Heart left ventricle (tissue), 13 donors: ENCODE data around the gene RAMP1.

Source experiments
- CTCF ChIP-seq, 12 donors: fragments of 200-600 bp; sonication (generic) in 4 of 12; IDR thresholded peaks; one replicate each; pipeline versions ENCODE4 v1.5.0 to v1.8.0; 2018 to 2022; ENCODE audit warnings: antibody characterized with exemption in 12 of 12, mild to moderate bottlenecking in 5 of 12
- POLR2A ChIP-seq, 2 donors: fragments of 450-650 bp; IDR thresholded peaks; one replicate each; pipeline ENCODE4 v1.6.1; 2017; ENCODE audit warnings: antibody characterized with exemption in 2 of 2, mild to moderate bottlenecking in 2 of 2, moderate library complexity in 2 of 2
- donor health status: ischemic (EF 13 %, LVEDD 7.1; RV severe dilation, severe dysfunction).
- donor health status: DM: no; HTN: yes; CAD: no.
- donor health status: DM: no; HTN: no; CAD: no.
- donor health status: ischemic (EF 25% LVEDD 6.9; RV normal size, moderate dysfunction).
- donor health status: ischemic (EF 25% LVEDD 5.7; RV mildly dilated, moderate dysfunction).
- donor health status: ischemic (EF 35%, LVEDD 5.7; RV mildly dilated, moderate dysfunction).
- donor health status: nonischemic (EF 11% LVEDD 7.7; RV severe dilation, severe dysfunction).
- donor health status: DM: yes; HTN: yes; CAD: no.
- donor health status: PGD.
- donor health status: ischemic (EF 29% LVEDD 5.4; RV normal size, mild dysfunction).
- donor health status: nonischemic (EF 23%, LVEDD 6.1; RV moderate dilation, normal function).

GRCh38 chr2:237870754-237871651 lies 11.6 kb downstream of the RAMP1 start:
- TF ChIP-seq CTCF (IDR thresholded peaks at IDR 0.05), result no peak
- no peak for TF ChIP-seq POLR2A (IDR thresholded peaks at IDR 0.05)
